GM23338 (cell line): ENCODE measurements around the gene LPP. TPM values are rescaled to one million over a fixed set of nuclear protein-coding genes. Genes with fewer than 3 reads are reported as not detected.

Experiments
- ATAC-seq: fragments of 200-7000 bp; cut with Tn5 transposase; 3 replicates; pipeline ENCODE4 v1.9.1; 2020
- DNase-seq: peaks from one replicate; pipeline ENCODE4 v3.0.0-alpha.2; 2015; ENCODE audit warnings: low spot score
- H2AFZ ChIP-seq: fragments of 200-600 bp; sonication (generic); 2 replicates; pipeline ENCODE4 v1.8.0; 2016; ENCODE audit warnings: antibody characterized with exemption, mild to moderate bottlenecking, moderate library complexity
- H3F3A ChIP-seq: fragments of 200-600 bp; sonication (generic); replicated peaks from 2 replicates; pipeline ENCODE4 v1.8.0; 2017; ENCODE audit warnings: antibody characterized with exemption, mixed run types, low read depth
- H3K27ac ChIP-seq: fragments of 200-600 bp; sonication (generic); 2 replicates; pipeline ENCODE4 v1.6.1; 2016; ENCODE audit warnings: low read depth
- H3K27me3 ChIP-seq: fragments of 200-600 bp; sonication (generic); 2 replicates; pipeline ENCODE4 v1.8.0; 2016; ENCODE audit warnings: mild to moderate bottlenecking, mixed run types, moderate library complexity; ENCODE audit not compliant: insufficient read depth
- H3K36me3 ChIP-seq: fragments of 200-600 bp; sonication (generic); 2 replicates; pipeline ENCODE4 v1.8.0; 2016; ENCODE audit warnings: mild to moderate bottlenecking; ENCODE audit not compliant: insufficient read depth
- H3K4me1 ChIP-seq: fragments of 200-600 bp; sonication (generic); 2 replicates; pipeline ENCODE4 v1.8.0; 2016; ENCODE audit warnings: mild to moderate bottlenecking, moderate library complexity; ENCODE audit not compliant: insufficient read depth
- H3K4me2 ChIP-seq: fragments of 200-600 bp; sonication (generic); 2 replicates; pipeline ENCODE4 v1.7.1; 2017; ENCODE audit warnings: mixed run types
- H3K4me3 ChIP-seq: fragments of 200-600 bp; sonication (generic); 2 replicates; pipeline ENCODE4 v1.6.1; 2016; ENCODE audit warnings: mixed run types
- H3K79me2 ChIP-seq: fragments of 200-600 bp; sonication (generic); replicated peaks from 2 replicates; pipeline ENCODE4 v1.8.0; 2017; ENCODE audit warnings: mild to moderate bottlenecking; ENCODE audit not compliant: insufficient read depth
- H3K9me2 ChIP-seq: fragments of 200-600 bp; sonication (generic); 2 replicates; pipeline ENCODE4 v1.8.0; 2017; ENCODE audit not compliant: insufficient read depth
- H4K20me1 ChIP-seq: fragments of 200-600 bp; sonication (generic); replicated peaks from 2 replicates; pipeline ENCODE4 v1.8.0; 2017; ENCODE audit warnings: mild to moderate bottlenecking; ENCODE audit not compliant: insufficient read depth
- H3K27ac Mint-ChIP-seq: 2 replicates; pipeline ENCODE4 v1.8.0; 2020; ENCODE audit warnings: inconsistent platforms, mild to moderate bottlenecking, moderate library complexity, mixed read lengths
- H3K27me3 Mint-ChIP-seq: 3 replicates; pipeline ENCODE4 v1.8.0; 2022; ENCODE audit warnings: low read depth, mild to moderate bottlenecking, moderate library complexity, mixed read lengths, inconsistent platforms; ENCODE audit not compliant: insufficient read depth, poor library complexity
- H3K36me3 Mint-ChIP-seq: 3 replicates; pipeline ENCODE4 v1.8.0; 2021; ENCODE audit warnings: low read depth, mild to moderate bottlenecking, inconsistent platforms, moderate library complexity, mixed read lengths
- H3K4me1 Mint-ChIP-seq: 3 replicates; pipeline ENCODE4 v1.8.0; 2020; ENCODE audit warnings: mild to moderate bottlenecking, inconsistent platforms, mixed read lengths
- H3K4me3 Mint-ChIP-seq: 3 replicates; pipeline ENCODE4 v1.8.0; 2021; ENCODE audit warnings: moderate library complexity, mild to moderate bottlenecking, inconsistent platforms, mixed read lengths
- H3K9me3 Mint-ChIP-seq: 3 replicates; pipeline ENCODE4 v1.8.0; 2020; ENCODE audit warnings: moderate library complexity, mild to moderate bottlenecking, inconsistent platforms, mixed read lengths
- CREB1 ChIP-seq: fragments of 250-450 bp; sonication (Bioruptor Pico); IDR thresholded peaks from 2 replicates; pipeline ENCODE4 v1.5.0; 2020; ENCODE audit warnings: low read depth, mild to moderate bottlenecking, moderate library complexity
- EZH2 ChIP-seq: fragments of 200-600 bp; sonication (generic); IDR thresholded peaks from one replicate; pipeline ENCODE4 v1.8.0; 2017; ENCODE audit warnings: antibody characterized with exemption, mild to moderate bottlenecking, low read depth; ENCODE audit not compliant: unreplicated experiment
- EZH2phosphoT487 ChIP-seq: fragments of 200-600 bp; sonication (generic); IDR thresholded peaks from one replicate; pipeline ENCODE4 v1.8.1; 2018; ENCODE audit warnings: antibody characterized with exemption; ENCODE audit not compliant: unreplicated experiment
- JUNB ChIP-seq: IDR thresholded peaks from one replicate; pipeline ENCODE4 v1.6.1; 2016; ENCODE audit warnings: antibody characterized with exemption; ENCODE audit not compliant: unreplicated experiment
- NANOG ChIP-seq: IDR thresholded peaks from 2 replicates; pipeline ENCODE4 v1.6.1; 2016; ENCODE audit warnings: antibody characterized with exemption, borderline replicate concordance
- POLR2AphosphoS5 ChIP-seq: IDR thresholded peaks from 2 replicates; pipeline ENCODE4 v1.6.1; 2016; ENCODE audit warnings: antibody characterized with exemption, low read depth
- STAT1 ChIP-seq: IDR thresholded peaks from one replicate; pipeline ENCODE4 v1.6.1; 2016; ENCODE audit warnings: antibody characterized with exemption; ENCODE audit not compliant: unreplicated experiment
- ZNF114 ChIP-seq: fragments of 250-450 bp; sonication (Bioruptor Pico); IDR thresholded peaks from 2 replicates; pipeline ENCODE4 v1.5.0; 2020; ENCODE audit warnings: mild to moderate bottlenecking, moderate library complexity
- ZNF331 ChIP-seq: fragments of 250-450 bp; sonication (Bioruptor Pico); IDR thresholded peaks from 2 replicates; pipeline ENCODE4 v1.5.0; 2020; ENCODE audit warnings: low read depth, mild to moderate bottlenecking, moderate library complexity
- polyA plus RNA-seq: library from polyadenylated mRNA; unstranded; fragments of >200 nt; fragmentation: Nextera tagmentation; extraction: Ambion mirVana; gene quantifications from 2 replicates; pipeline ENCODE4 v1.2.1, GENCODE V29; 2016
- total RNA-seq: library from RNA; depleted of rRNA; stranded (reverse); fragments of >200 nt; shearing (Covaris generic); gene quantifications from 2 replicates; pipeline ENCODE4 v1.2.3, GENCODE V29; 2014
- TF ChIP-seq, protein P1 (sequence below), 2 experiments: fragments of 200-600 bp in 1 of 2; sonication (generic) in 1 of 2; conservative IDR thresholded peaks; 2 replicates each; pipeline versions ENCODE4 v1.5.1 to v1.6.1; 2016 to 2017; ENCODE audit warnings: antibody characterized with exemption in 2 of 2, low read depth in 2 of 2, mild to moderate bottlenecking in 2 of 2, moderate library complexity in 1 of 2
- TF ChIP-seq, protein P2 (sequence below): IDR thresholded peaks from 2 replicates; pipeline ENCODE4 v1.6.1; 2016; ENCODE audit warnings: antibody characterized with exemption
- TF ChIP-seq, protein P3 (sequence below): fragments of 250-450 bp; sonication (Bioruptor Pico); IDR thresholded peaks from 2 replicates; pipeline ENCODE4 v1.5.0; 2020; ENCODE audit warnings: mild to moderate bottlenecking, moderate library complexity
- TF ChIP-seq, protein P4 (sequence below): IDR thresholded peaks from one replicate; pipeline ENCODE4 v1.6.1; 2018; ENCODE audit warnings: antibody characterized with exemption; ENCODE audit not compliant: unreplicated experiment

The LPP gene
- total and polyA plus RNA-seq, 2 experiments from 2014 or later: 23.0 to 35.2 TPM

DNA sequence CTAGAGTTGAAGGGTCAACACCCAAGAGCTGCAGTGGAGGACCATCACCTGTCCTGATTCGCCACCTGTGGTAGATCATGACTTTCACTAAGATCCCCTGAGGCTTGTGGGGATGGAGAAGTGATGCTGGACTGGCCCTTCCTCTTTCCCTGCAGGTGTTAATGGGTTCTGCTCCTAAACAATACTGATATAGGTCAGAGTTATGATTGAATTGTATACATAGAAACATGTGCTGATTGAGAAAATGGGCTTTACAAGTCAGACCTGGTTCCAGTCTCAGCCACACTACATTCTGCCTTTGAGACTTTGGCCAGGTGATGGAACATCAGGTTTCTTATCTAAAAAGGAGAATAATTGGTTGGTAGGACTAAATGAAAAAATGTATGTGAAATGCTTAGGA, 598.9 kb downstream of the LPP start (continued):
- TF ChIP-seq EZH2 (no peak), STAT1 (no peak)

DNA sequence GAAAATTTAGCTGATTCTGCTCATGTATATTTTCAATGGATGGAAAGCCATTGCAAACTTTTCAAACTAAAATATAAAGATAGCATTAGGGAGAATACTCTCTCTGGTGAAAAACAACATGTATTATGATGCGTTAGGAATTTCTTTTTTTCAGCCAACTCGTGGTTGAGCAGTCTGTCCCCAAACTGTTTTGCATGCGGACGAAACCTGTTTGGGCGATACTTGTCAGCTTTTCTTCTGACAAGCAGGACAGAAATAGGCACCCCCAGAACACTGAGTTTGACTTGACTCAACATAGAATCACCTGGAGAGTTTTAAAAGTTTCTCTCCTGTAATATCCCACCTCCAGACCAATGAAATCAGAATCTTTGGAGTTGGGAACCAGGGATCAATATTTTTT, 600.3 kb downstream of the LPP start:
- Histone ChIP-seq H3K27me3 (no peaks in the 10 kb centered on the region), H2AFZ (no peak overlapping the region), H3F3A (no peaks in the 10 kb centered on the region), H3K4me2 (no peak overlapping the region), H3K27ac (no peak overlapping the region), H4K20me1 (no peaks in the 10 kb centered on the region), H3K9me2 (0 out of 2 replicates have a peak, but pooled peaks cover 5% of the 10 kb centered on the region), H3K79me2 (no peaks in the 10 kb centered on the region), H3K4me3 (no peak overlapping the region), H3K36me3 (no peaks in the 10 kb centered on the region), H3K4me1 (no peaks in the 10 kb centered on the region)
- Mint-ChIP-seq H3K27me3 (no peaks in the 10 kb centered on the region), H3K9me3 (no peaks in the 10 kb centered on the region; the same call in 2 of the 3 replicates), H3K4me3 (no peak overlapping the region), H3K27ac (no peak overlapping the region), H3K36me3 (no peaks in the 10 kb centered on the region), H3K4me1 (no peaks in the 10 kb centered on the region)
- ATAC-seq (no peak), DNase-seq (no peak)
- TF ChIP-seq ZNF331 (CRISPR knock-in tag) (no peak), STAT1 (no peak), JUNB (no peak), CREB1 (CRISPR knock-in tag) (no peak), ZNF114 (CRISPR knock-in tag) (no peak), EZH2phosphoT487 (no peak), NANOG (no peak), EZH2 (no peak), POLR2AphosphoS5 (no peak)
- TF ChIP-seq, protein P1, sequence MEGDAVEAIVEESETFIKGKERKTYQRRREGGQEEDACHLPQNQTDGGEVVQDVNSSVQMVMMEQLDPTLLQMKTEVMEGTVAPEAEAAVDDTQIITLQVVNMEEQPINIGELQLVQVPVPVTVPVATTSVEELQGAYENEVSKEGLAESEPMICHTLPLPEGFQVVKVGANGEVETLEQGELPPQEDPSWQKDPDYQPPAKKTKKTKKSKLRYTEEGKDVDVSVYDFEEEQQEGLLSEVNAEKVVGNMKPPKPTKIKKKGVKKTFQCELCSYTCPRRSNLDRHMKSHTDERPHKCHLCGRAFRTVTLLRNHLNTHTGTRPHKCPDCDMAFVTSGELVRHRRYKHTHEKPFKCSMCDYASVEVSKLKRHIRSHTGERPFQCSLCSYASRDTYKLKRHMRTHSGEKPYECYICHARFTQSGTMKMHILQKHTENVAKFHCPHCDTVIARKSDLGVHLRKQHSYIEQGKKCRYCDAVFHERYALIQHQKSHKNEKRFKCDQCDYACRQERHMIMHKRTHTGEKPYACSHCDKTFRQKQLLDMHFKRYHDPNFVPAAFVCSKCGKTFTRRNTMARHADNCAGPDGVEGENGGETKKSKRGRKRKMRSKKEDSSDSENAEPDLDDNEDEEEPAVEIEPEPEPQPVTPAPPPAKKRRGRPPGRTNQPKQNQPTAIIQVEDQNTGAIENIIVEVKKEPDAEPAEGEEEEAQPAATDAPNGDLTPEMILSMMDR (conservative IDR thresholded peaks at IDR 0.05; ENCODE audit: low read depth in 2 of 2): no peak
- TF ChIP-seq, protein P2, sequence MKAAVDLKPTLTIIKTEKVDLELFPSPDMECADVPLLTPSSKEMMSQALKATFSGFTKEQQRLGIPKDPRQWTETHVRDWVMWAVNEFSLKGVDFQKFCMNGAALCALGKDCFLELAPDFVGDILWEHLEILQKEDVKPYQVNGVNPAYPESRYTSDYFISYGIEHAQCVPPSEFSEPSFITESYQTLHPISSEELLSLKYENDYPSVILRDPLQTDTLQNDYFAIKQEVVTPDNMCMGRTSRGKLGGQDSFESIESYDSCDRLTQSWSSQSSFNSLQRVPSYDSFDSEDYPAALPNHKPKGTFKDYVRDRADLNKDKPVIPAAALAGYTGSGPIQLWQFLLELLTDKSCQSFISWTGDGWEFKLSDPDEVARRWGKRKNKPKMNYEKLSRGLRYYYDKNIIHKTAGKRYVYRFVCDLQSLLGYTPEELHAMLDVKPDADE: no peak
- TF ChIP-seq, protein P3, sequence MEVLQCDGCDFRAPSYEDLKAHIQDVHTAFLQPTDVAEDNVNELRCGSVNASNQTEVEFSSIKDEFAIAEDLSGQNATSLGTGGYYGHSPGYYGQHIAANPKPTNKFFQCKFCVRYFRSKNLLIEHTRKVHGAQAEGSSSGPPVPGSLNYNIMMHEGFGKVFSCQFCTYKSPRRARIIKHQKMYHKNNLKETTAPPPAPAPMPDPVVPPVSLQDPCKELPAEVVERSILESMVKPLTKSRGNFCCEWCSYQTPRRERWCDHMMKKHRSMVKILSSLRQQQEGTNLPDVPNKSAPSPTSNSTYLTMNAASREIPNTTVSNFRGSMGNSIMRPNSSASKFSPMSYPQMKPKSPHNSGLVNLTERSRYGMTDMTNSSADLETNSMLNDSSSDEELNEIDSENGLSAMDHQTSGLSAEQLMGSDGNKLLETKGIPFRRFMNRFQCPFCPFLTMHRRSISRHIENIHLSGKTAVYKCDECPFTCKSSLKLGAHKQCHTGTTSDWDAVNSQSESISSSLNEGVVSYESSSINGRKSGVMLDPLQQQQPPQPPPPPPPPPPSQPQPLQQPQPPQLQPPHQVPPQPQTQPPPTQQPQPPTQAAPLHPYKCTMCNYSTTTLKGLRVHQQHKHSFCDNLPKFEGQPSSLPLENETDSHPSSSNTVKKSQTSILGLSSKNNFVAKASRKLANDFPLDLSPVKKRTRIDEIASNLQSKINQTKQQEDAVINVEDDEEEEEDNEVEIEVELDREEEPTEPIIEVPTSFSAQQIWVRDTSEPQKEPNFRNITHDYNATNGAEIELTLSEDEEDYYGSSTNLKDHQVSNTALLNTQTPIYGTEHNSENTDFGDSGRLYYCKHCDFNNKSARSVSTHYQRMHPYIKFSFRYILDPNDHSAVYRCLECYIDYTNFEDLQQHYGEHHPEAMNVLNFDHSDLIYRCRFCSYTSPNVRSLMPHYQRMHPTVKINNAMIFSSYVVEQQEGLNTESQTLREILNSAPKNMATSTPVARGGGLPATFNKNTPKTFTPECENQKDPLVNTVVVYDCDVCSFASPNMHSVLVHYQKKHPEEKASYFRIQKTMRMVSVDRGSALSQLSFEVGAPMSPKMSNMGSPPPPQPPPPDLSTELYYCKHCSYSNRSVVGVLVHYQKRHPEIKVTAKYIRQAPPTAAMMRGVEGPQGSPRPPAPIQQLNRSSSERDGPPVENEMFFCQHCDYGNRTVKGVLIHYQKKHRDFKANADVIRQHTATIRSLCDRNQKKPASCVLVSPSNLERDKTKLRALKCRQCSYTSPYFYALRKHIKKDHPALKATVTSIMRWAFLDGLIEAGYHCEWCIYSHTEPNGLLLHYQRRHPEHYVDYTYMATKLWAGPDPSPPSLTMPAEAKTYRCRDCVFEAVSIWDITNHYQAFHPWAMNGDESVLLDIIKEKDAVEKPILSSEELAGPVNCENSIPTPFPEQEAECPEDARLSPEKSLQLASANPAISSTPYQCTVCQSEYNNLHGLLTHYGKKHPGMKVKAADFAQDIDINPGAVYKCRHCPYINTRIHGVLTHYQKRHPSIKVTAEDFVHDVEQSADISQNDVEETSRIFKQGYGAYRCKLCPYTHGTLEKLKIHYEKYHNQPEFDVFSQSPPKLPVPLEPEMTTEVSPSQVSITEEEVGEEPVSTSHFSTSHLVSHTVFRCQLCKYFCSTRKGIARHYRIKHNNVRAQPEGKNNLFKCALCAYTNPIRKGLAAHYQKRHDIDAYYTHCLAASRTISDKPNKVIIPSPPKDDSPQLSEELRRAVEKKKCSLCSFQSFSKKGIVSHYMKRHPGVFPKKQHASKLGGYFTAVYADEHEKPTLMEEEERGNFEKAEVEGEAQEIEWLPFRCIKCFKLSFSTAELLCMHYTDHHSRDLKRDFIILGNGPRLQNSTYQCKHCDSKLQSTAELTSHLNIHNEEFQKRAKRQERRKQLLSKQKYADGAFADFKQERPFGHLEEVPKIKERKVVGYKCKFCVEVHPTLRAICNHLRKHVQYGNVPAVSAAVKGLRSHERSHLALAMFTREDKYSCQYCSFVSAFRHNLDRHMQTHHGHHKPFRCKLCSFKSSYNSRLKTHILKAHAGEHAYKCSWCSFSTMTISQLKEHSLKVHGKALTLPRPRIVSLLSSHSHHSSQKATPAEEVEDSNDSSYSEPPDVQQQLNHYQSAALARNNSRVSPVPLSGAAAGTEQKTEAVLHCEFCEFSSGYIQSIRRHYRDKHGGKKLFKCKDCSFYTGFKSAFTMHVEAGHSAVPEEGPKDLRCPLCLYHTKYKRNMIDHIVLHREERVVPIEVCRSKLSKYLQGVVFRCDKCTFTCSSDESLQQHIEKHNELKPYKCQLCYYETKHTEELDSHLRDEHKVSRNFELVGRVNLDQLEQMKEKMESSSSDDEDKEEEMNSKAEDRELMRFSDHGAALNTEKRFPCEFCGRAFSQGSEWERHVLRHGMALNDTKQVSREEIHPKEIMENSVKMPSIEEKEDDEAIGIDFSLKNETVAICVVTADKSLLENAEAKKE: no peak
- TF ChIP-seq, protein P4, sequence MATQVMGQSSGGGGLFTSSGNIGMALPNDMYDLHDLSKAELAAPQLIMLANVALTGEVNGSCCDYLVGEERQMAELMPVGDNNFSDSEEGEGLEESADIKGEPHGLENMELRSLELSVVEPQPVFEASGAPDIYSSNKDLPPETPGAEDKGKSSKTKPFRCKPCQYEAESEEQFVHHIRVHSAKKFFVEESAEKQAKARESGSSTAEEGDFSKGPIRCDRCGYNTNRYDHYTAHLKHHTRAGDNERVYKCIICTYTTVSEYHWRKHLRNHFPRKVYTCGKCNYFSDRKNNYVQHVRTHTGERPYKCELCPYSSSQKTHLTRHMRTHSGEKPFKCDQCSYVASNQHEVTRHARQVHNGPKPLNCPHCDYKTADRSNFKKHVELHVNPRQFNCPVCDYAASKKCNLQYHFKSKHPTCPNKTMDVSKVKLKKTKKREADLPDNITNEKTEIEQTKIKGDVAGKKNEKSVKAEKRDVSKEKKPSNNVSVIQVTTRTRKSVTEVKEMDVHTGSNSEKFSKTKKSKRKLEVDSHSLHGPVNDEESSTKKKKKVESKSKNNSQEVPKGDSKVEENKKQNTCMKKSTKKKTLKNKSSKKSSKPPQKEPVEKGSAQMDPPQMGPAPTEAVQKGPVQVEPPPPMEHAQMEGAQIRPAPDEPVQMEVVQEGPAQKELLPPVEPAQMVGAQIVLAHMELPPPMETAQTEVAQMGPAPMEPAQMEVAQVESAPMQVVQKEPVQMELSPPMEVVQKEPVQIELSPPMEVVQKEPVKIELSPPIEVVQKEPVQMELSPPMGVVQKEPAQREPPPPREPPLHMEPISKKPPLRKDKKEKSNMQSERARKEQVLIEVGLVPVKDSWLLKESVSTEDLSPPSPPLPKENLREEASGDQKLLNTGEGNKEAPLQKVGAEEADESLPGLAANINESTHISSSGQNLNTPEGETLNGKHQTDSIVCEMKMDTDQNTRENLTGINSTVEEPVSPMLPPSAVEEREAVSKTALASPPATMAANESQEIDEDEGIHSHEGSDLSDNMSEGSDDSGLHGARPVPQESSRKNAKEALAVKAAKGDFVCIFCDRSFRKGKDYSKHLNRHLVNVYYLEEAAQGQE: no peak
